CD4-positive, alpha-beta T cell treated with Interleukin-6 at 100 ng/mL for 8 hours (primary cell): ENCODE data around the gene CPNE8.

ENCODE experiments used
- DNase-seq: peaks from one replicate; pipeline ENCODE4 v3.0.0-alpha.2; 2020; ENCODE audit warnings: mixed read lengths, low spot score

Gene CPNE8

DNA sequence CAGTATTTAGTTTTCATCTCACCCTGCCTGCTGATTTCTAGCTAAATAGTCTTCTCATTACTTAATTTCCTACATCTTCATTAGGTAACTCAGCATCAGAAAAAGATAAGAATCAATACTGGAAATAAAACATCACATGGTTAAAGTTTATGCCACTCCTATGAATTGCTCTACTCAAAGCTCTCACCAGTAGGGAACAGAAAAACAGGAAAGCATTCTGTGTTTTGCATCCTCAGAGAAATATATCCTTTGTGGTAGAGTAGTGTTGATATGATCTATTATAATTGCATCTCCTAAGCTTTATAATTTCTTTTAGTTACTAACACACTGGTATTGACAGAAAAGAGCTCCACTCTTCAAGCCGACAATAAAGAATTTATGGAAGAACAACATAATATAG lies 9.9 kb downstream of the CPNE8 start:
- DNase-seq: no peak

DNA sequence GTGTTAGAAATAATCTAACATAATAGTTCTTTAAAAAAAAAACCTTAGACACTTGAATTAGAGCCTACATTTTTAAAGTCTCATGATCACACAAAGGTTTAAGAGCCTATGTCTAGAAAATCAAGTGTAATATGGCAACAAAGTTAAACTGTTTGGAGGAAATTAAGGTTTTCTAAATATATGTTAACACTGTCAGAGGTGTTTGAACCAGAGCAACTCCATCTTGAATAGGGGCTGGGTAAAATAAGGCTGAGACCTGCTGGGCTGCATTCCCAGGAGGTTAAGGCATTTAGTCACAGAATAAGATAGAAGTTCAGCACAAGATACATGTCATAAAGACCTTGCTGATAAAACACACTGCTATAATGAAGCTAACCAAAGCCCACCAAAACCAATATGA lies 12.4 kb downstream of the CPNE8 start:
- DNase-seq: no peak

GRCh38 chr12:38892087-38892786 lies 13.2 kb downstream of the CPNE8 start:
- DNase-seq: no peak

GRCh38 chr12:38890102-38890855 lies 15.1 kb downstream of the CPNE8 start:
- DNase-seq: no peak

DNA sequence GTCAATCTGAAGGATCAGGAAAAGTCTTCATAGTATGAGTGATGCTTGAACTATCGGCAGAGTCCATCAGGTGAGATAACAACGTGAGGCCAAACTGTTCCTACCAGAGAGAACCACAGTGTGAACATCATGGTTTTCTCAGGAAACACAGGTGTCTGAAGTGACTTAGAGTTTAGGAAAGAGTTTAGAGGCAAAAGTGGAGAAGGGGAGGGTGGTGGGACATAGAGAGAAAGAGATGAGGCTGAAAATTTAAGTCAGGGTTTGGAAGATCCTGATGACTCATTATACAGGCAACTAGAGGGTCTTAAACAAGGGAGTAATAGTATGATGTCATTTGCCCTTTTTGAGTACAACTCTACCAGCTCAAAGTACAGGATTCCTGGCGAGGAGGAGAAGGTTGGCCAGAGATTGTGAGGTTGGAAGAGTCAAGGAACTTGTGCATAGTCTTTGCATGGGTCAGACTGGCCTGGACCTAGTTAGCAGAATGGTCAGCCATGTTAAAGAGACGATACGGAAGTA lies 16.0 kb downstream of the CPNE8 start:
- no peak for DNase-seq

- DNase-seq: no peak
Observed at GRCh38 chr12:38887770-38888169, 17.6 kb downstream of the CPNE8 start.

DNA sequence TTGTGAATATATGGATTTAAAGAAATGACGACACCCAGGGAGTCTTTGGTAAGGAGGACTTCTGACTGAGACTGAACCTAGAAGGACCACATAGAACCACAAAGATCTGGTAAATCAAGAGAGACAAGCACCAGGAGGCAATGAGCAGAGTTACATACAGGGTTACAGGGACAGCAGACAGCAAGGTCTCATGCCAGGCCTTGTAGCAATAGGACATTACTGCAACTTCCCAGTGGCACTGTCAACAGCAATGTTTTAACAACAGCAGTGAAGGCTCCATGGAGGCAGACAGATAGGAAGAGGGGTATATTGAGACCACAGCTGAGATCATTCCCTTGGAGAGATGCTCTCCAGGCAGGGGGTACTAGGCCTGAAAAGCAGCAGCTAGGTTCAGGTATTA lies 18.5 kb downstream of the CPNE8 start:
- no peak for DNase-seq

- no peak for DNase-seq
Observed at GRCh38 chr12:38886064-38886463, 19.3 kb downstream of the CPNE8 start.

GRCh38 chr12:38884666-38885065 lies 20.7 kb downstream of the CPNE8 start:
- no peak for DNase-seq

GRCh38 chr12:38883629-38884134 lies 21.7 kb downstream of the CPNE8 start:
- no peak for DNase-seq

DNA sequence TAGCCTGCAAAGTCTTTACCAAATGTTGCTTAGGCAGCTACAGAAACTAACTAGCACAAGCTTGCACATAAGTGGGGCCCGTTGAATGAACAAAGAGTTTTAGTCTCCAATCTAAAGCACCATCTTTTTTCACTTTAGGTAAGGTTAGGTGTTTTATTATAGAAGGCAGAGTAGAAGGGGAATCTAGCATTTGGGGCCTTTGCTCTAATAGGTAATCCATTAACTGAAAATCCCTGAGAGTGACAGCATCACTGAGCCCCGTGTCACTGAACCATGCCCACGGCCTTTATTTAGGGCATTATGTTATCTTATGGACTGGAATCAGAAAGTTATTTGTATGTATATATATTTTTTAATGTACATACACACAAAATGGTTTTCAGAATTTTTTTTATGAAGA lies 25.1 kb downstream of the CPNE8 start:
- no peak for DNase-seq

- no peak for DNase-seq
Observed at GRCh38 chr12:38878986-38879385, 26.4 kb downstream of the CPNE8 start.

- DNase-seq: no peak
Observed at GRCh38 chr12:38878333-38878705, 27.1 kb downstream of the CPNE8 start.

DNA sequence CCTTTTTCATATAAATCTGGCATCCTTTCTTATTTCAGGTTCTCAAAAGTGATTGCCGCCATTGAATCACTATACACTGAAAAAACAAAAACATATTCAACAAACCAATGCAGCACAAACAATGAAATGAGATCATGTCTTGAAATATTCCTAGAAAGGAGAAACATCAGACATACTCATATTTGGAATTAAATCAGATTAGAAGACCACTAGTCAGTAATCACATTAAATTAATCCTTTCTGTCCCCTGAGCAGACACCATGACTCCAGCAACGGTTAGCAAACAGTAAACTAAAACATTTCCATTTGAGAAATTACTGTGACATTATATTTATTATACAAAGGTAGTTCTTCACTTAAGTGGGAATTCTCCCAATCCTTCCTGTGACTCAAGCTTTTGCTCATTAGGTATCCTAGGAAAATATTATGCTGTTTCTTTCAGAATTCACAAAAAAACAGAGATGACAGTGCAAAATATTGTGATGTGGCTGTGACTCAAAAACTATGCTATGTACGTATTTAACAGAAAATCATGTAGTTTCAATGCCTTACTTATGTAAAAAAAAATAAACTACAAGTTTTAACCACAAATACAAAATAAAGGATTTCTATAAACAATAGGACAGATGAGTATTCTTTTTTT lies 29.7 kb downstream of the CPNE8 start:
- no peak for DNase-seq

DNA sequence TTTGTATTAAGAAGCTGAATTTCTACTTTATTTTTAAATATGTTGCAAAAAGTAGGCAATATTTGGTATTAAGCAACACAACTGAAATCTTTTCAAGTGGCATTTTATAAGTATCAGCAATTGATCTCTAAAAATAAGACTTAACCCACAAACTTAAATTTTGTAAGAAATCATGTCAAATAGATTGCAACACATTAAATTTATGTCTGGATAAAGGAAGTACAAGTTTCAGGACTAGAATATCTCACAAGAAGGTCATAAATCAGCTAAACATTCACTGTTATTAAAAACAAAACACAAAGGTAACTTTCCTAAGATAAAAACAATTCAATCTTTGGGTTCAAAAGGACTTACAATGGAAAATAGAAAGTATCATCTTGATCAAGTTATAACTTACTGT lies 32.8 kb downstream of the CPNE8 start:
- no peak for DNase-seq

GRCh38 chr12:38872156-38872555 lies 33.2 kb downstream of the CPNE8 start:
- DNase-seq: no peak

DNA sequence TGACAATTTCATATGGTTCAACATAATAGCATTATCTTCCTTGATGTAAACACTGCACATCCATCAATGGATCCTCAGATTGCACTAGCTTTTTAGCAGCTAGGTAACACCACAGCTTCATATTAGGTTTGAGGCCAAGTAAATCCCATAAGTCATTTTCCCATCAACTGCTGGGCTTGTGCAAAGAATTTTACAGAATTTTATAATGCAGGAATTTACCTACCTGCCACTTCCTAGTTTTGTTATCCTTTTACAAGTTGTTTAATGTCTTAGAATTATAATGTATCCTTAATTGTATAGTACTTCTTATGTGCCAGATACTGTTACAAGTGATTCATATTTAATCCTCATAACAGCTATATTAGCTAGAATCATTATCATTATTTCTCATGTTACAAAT lies 36.4 kb downstream of the CPNE8 start:
- DNase-seq: no peak

GRCh38 chr12:38850461-38850860 lies 54.9 kb downstream of the CPNE8 start:
- no peak for DNase-seq

- no peak for DNase-seq
Observed at GRCh38 chr12:38847247-38847646, 58.1 kb downstream of the CPNE8 start.

GRCh38 chr12:38844267-38844666 lies 61.1 kb downstream of the CPNE8 start:
- no peak for DNase-seq

DNA sequence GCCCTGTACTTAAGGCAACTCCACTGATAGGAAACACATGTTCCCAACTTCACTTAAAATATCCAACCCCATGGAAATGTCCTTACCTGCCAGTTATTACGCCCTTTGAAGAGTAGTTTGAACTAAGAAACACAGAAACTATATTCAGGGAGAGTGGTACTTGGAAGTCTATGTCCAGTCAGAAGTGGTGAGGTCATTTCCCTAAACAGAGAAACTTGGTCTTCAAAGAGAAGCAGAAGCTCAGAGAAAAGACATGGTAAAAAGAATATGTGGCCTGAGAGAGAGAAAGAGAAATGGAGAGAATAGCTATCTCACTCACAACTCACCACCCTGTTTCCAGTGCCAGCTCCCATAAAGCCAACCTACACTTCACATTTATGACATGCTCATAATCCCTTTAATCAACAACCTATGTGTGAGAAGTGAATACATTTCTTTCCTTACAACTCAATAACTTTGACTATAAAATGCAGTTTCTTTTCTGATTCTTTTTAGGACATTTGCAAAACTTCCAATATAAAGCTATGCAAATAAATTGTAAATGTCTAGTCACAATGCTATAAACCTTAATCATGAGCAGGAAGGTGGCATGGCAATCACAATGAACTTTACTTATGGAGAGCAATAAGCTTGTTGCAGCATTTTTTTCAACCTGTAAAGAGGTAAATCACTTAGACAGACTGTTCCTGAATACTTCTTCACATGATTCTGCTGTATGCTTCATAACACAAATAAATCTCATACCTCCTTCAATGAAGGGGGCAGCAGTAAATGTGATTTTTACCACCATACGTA lies 67.1 kb downstream of the CPNE8 start:
- DNase-seq: no peak

DNA sequence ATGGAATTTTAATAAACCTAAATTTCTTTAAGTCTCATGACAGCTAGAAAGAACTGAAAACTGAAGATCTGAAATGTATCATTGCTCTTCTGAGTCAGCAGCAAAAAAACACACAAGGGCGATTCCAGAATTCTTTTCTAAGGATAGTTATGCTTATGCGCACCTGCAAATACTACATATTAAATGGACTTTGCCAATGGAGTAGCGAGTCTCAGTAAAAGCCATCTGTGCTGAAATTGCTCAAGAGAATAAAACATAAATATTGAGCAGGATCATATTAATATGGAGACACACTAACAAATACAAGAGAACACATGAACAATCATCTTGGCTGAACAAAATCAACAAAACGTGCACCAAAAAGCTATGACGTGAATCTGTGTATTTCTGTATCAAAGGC lies 73.7 kb downstream of the CPNE8 start:
- DNase-seq: no peak
